ENCODE measurements around the gene SPATA22.
"Not testable (repeated sequence)": the region's sequence is repeated elsewhere in the genome, so short reads cannot be mapped to it uniquely, and the experiment has no call there.

The SPATA22 gene

GRCh38 chr17:3474212-3474611 lies 2.6 kb upstream of the SPATA22 start:
- DNase-seq (ENCODE audit: low spot score) = no peak

GRCh38 chr17:3472137-3472536 lies 518 bp upstream of the SPATA22 start:
- DNase-seq (ENCODE audit: low spot score) = no peak

DNA sequence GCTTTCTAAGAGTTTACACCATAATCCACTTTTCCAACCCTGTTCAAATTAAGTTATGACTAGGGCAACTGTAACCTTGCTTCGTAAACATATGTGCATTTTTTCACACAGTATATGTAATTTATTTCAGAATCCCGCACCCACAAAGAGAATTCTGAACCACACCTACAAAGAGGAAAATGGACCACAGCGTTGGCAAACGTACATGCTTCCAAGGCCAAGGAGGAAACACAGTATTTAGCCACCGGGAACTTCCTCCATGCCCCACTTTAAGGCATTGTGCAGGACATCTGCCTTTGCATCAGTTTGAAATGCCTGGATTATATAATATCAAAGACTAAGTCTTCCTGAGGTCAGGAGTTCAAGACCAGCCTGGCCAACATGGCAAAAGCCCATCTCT lies 2.1 kb downstream of the SPATA22 start:
- DNase-seq (ENCODE audit: low spot score) = no peak

DNA sequence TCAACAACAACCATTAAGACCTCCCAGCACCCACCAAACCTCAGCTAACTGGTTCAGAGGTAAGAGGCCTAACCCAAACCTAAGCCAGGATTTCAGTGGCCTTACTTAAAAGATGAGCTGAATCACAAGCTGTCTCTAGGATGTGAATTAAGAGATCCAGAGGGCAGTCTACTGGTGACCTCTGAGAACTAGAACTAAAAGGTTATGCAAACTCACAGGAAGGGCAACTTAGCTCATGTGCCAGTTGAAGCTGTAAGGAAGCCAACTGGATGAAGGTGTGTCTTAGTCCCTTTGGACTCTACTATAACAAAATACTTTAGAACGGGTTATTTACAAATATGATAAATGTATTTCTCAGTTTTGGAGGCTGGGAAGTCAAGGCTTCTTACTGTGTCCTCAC lies 5.3 kb downstream of the SPATA22 start:
- not testable (repeated sequence) for DNase-seq (ENCODE audit: low spot score)

- DNase-seq (ENCODE audit: low spot score) = no peak
Measured at GRCh38 chr17:3448059-3448665, 23.5 kb downstream of the SPATA22 start.

DNA sequence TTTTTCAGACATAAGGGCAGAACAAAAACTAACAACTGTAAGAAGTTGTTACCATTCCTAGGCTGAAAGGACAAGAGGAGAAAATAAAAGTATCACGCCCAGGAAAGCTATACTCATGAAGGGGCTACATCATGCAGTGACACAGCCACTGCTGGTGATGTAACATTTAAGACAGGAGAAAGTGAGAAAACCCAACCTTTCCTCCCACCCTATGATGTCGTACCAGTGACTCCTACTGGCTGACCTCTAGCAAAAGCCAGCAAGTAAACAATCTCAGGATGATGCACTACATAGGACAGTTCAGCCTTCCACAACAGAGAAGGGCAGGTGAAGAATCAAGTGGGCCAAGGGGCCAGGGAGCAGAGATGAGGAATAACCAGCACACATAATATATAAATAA lies 24.0 kb downstream of the SPATA22 start:
- no peak for DNase-seq (ENCODE audit: low spot score)

DNA sequence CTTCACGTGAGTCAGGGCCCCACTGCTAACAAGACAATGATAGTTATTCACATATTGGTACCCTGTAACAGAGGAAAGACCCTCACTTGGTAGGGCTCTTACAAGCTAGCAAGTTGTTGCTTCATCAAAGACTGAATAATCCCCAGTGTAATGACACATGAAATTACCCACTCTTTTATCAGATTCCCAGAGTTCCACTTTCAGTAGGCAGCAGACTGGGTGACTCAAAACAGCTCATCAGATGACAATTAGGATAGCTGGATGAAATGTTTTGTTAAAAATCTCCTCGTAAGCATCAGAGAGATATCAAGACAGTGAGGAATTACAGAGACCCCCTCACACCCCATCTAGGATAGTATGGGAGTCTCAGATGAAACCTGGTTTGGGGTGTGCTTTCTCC lies 31.2 kb downstream of the SPATA22 start:
- no peak for DNase-seq (ENCODE audit: low spot score)

DNA sequence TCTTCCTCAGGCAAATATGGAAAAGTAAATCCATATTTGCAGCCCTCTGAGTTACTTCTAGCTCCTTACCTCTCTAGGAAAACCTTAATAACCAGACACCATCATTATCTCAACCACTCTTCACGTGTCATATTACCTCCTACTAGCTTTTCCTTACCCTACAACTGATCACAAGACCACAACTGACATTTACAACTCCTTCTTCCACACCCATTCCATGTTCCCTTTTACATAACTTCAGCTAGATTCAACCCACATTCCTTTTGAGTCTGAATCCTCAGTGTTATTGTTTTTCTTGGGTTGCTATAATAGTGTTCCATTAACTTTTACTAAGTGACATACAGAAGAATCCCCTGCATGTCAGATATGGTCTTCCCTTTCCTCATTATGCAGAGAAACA lies 33.3 kb downstream of the SPATA22 start:
- DNase-seq (ENCODE audit: low spot score) = no peak

DNA sequence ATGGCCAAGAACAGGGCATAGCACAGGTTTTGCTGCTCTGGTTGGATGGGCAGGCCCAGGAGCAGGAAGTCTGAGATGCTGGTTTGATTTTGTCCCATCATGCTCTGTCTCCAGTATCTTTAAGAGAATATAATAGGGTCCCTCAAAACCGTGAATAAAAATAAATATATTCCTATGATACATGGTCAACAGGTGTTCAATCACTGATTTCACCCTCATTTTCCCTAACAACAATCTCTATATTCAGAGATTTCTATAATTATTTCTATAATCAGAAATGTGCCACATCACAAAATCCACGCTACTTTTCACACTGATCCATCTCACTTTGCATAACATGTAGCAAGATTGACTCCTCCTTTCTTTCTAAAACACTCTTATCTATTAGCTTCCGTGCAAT lies 37.9 kb downstream of the SPATA22 start, which contains the start of gene OR1E2:
TSS of gene OR1E2 (minus strand) at position 101 of the 400 bp plus-strand sequence. CDS start at position 101, 0 bp downstream.
- no peak for DNase-seq (ENCODE audit: low spot score)

GRCh38 chr17:3433215-3433614 lies 38.4 kb downstream of the SPATA22 start:
- not testable (repeated sequence) for DNase-seq (ENCODE audit: low spot score)

DNA sequence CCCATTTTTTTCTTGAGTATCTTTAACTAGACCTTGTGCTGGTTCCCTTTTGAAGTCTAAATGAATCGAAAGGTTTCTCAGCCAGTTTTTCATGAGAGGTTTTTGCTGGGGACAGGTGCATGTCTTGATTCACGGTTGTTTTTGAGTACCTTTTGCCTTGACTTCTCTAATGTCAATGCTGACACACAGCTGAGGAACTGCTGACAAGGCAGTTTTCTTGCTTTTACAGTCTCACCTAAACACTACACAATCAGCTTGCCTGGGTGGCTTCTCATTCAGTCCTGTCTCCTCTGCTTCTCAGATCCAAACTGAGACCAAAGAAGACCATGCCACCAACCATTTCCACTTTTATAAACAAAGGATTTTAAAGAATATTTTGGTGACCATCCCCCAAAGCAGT lies 53.4 kb downstream of the SPATA22 start:
- DNase-seq (ENCODE audit: low spot score) = no peak

- DNase-seq (ENCODE audit: low spot score) = no peak
Measured at GRCh38 chr17:3415610-3416009, 56.0 kb downstream of the SPATA22 start.

DNA sequence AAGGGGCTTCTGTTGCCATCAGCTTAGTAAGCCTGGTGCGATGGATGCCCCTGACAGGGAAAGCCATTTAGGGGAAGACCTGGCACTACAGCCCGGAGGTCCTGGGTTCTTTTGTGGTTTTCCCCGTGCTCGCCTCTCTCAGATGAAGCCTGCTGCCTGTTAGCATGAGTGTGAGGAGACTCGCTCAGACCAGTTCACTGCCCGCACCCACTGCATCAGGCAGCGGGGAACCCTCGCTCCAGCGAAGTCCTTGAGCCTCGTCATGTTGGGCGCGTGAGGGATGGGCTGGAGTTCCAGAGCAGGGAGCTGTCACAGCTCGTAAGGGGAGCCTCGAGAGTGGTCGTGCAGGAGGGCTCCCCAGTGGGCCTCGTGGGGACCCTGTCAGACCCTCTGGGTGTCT lies 59.4 kb downstream of the SPATA22 start:
- DNase-seq (ENCODE audit: low spot score) = not testable (repeated sequence)

DNA sequence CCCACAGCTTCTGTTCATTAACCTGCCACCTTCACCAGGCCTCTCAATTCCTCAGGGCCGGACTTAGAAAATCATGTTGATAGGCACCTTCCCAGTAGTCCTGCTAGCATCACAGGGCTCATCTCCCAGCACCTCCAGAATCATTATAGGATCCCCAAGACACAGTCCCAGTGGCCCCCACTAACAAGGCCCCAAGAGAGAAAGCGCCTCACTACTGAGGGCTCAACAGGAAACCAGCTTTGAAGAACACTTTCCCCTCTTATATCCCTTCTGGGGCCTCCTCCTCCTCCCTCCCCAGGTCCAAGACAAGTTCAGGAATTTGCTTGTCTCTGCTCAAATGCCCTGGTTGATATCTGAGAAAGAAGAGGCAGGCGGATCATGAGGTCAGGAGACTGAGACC lies 60.5 kb downstream of the SPATA22 start, which contains the start of gene OR3A3:
TSS of gene OR3A3 (plus strand) at position 301 of the 400 bp plus-strand sequence.
- no peak for DNase-seq (ENCODE audit: low spot score)

- not testable (repeated sequence) for DNase-seq (ENCODE audit: low spot score)
Measured at GRCh38 chr17:3403856-3404255, 67.8 kb downstream of the SPATA22 start.

DNA sequence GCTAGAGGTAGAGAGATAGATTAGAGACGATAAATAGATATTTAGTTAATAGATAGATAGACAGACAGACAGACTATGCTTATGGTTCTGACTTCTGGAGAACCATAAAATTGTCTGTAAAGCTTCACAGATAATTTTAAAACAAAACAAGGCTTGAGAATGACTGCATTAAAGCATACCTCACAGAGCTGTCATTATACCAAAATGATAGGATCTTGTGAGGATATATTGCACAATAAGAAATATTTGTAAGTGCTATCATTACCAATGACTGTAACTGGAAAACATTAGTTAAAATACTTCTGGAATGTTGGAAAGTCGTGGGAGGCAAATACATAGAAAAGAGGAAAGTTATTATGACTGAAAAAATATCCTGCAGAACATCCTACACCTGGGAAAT lies 69.8 kb downstream of the SPATA22 start:
- DNase-seq (ENCODE audit: low spot score) = no peak

DNA sequence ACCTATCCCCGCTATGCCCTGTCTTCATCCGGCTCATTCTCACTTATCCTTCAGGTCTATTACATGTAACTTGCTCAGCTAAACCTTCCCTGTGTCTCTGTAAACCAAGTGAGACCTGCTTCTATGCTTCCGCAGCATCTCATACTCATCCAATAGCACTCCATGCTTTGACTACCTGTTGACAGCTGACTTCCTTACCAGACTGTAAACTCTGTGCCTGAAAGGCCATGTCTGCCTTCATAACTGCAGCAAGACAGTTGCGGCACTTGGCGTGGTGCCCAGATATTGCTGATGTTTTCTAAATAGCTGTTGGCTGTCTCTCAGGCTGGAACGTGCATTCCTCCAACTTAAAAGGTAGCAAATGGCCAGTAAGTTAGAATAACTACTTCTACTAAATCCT lies 71.6 kb downstream of the SPATA22 start:
- DNase-seq (ENCODE audit: low spot score) = no peak

DNA sequence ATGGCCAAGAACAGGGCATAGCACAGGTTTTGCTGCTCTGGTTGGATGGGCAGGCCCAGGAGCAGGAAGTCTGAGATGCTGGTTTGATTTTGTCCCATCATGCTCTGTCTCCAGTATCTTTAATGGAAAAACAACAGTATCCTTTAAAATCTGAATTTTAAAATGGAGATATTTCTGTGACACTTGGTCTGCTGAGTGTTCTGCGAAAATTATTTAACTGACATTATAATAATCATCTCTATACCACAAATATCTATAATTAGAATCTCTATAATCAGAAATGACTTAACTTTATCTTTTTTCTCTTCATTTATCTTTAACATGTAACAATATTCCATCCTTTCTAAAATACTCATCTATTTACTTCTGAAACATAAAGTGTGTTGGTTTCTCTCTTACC lies 73.3 kb downstream of the SPATA22 start, which contains the start of gene OR1E1:
TSS of gene OR1E1 (minus strand) at position 101 of the 400 bp plus-strand sequence. CDS start at position 101, 0 bp downstream.
- no peak for DNase-seq (ENCODE audit: low spot score)

DNA sequence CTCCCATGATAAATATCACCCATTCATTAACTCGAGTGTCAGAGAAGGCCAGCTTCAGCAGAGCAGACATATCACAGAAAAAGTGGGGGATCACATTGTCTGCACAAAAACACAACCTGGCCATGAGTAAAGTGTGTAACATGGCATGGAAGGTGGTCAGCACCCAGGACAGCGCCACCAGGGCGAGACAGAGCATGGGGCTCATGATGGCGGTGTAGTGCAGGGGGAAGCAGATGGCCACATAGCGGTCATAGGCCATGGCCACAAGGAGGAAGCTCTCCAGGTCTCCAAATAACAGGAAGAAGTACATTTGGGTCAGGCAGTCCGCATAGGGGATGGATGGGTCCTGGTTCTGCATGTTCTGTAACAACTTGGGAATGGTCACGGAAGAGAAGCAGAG lies 73.8 kb downstream of the SPATA22 start:
- DNase-seq (ENCODE audit: low spot score) = not testable (repeated sequence)
